ENCODE results near the gene C1orf105. TPM values are rescaled to one million over a fixed set of nuclear protein-coding genes. Genes with fewer than 3 reads are reported as not detected.

Gene C1orf105
- total and polyA plus RNA-seq, 3 donors from 2014 or later, result 15.1 to 60.8 (median 15.8) TPM

GRCh38 chr1:172421974-172422604 lies 1.6 kb downstream of the C1orf105 start:
- no peak for TF ChIP-seq POLR2A (IDR thresholded peaks at IDR 0.05)
- no peak for TF ChIP-seq CTCF (IDR thresholded peaks at IDR 0.05)
- Histone ChIP-seq H3K36me3 (ENCODE audit: low read depth, missing control alignments) (no peaks in the 10 kb centered on the region), H3K4me1 (no peaks in the 10 kb centered on the region), H3K27me3 (no peaks in the 10 kb centered on the region), H3K27ac (no peak overlapping the region), H3K9me3 (no peaks in the 10 kb centered on the region), H3K4me3 (no peak overlapping the region)
- no peak for DNase-seq
- WGBS, 2 donors, result 75 to 95% methylated on average over 3 to 5 of the region's 5 CpGs
- intact Hi-C loops (cut with DNase I; ENCODE audit: low total_unique reads), result no loop called here

GRCh38 chr1:172423336-172423735 lies 2.9 kb downstream of the C1orf105 start:
- 96 to 97% methylated on average over 2 of the region's 2 CpGs for WGBS, 2 donors
- DNase-seq, result no peak
- TF ChIP-seq POLR2A (IDR thresholded peaks at IDR 0.05) (no peak), CTCF (IDR thresholded peaks at IDR 0.05) (no peak)

GRCh38 chr1:172425339-172425738 lies 4.9 kb downstream of the C1orf105 start:
- intact Hi-C loops (cut with DNase I; ENCODE audit: low total_unique reads), result no loop called here
- TF ChIP-seq POLR2A (IDR thresholded peaks at IDR 0.05) (no peak), CTCF (IDR thresholded peaks at IDR 0.05) (no peak)
- 92 to 98% methylated on average over 3 of the region's 3 CpGs for WGBS, 2 donors

More at GRCh38 chr1:172423336-172423735, 2.9 kb downstream of the C1orf105 start:
- Histone ChIP-seq H3K36me3 (ENCODE audit: low read depth, missing control alignments) (no peaks in the 10 kb centered on the region), H3K27me3 (no peaks in the 10 kb centered on the region), H3K27ac (no peak overlapping the region), H3K4me3 (no peak overlapping the region), H3K9me3 (no peaks in the 10 kb centered on the region), H3K4me1 (no peaks in the 10 kb centered on the region)
- intact Hi-C loops (cut with DNase I; ENCODE audit: low total_unique reads), result no loop called here

GRCh38 chr1:172427191-172427590 lies 6.7 kb downstream of the C1orf105 start:
- intact Hi-C loops (cut with DNase I; ENCODE audit: low total_unique reads), result no loop called here
- Histone ChIP-seq H3K36me3 (ENCODE audit: low read depth, missing control alignments) (no peaks in the 10 kb centered on the region), H3K4me3 (no peak overlapping the region), H3K4me1 (no peaks in the 10 kb centered on the region), H3K27ac (no peak overlapping the region), H3K27me3 (no peaks in the 10 kb centered on the region), H3K9me3 (no peaks in the 10 kb centered on the region)
- TF ChIP-seq CTCF (IDR thresholded peaks at IDR 0.05) (no peak), POLR2A (IDR thresholded peaks at IDR 0.05) (no peak)
- 90 to 92% methylated on average over 2 of the region's 2 CpGs for WGBS, 2 donors
- no peak for DNase-seq

More at GRCh38 chr1:172425339-172425738, 4.9 kb downstream of the C1orf105 start:
- Histone ChIP-seq H3K4me3 (no peak overlapping the region), H3K4me1 (no peaks in the 10 kb centered on the region), H3K27ac (no peak overlapping the region), H3K27me3 (no peaks in the 10 kb centered on the region), H3K9me3 (no peaks in the 10 kb centered on the region), H3K36me3 (ENCODE audit: low read depth, missing control alignments) (no peaks in the 10 kb centered on the region)
- DNase-seq, result no peak

All from testis (tissue), 3 donors.